ENCODE results near the gene TSHZ3.

The TSHZ3 gene

GRCh38 chr19:31257025-31257424 is 92.2 kb downstream of the TSHZ3 start:
- TF ChIP-seq, protein P1, sequence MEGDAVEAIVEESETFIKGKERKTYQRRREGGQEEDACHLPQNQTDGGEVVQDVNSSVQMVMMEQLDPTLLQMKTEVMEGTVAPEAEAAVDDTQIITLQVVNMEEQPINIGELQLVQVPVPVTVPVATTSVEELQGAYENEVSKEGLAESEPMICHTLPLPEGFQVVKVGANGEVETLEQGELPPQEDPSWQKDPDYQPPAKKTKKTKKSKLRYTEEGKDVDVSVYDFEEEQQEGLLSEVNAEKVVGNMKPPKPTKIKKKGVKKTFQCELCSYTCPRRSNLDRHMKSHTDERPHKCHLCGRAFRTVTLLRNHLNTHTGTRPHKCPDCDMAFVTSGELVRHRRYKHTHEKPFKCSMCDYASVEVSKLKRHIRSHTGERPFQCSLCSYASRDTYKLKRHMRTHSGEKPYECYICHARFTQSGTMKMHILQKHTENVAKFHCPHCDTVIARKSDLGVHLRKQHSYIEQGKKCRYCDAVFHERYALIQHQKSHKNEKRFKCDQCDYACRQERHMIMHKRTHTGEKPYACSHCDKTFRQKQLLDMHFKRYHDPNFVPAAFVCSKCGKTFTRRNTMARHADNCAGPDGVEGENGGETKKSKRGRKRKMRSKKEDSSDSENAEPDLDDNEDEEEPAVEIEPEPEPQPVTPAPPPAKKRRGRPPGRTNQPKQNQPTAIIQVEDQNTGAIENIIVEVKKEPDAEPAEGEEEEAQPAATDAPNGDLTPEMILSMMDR (IDR thresholded peaks at IDR 0.05): no peak
- H3K79me2 ChIP-seq: no peaks in the 10 kb centered on the region
- H3K4me1 ChIP-seq: no peaks in the 10 kb centered on the region
- H3K27ac ChIP-seq: no peak overlapping the region
- H2AFZ ChIP-seq: no peak overlapping the region
- H3K36me3 ChIP-seq (ENCODE audit: control insufficient read depth, insufficient read depth, low read length): no peaks in the 10 kb centered on the region
- H3K4me2 ChIP-seq (ENCODE audit: low read length): no peak overlapping the region
- no peaks in the 10 kb centered on the region for H3K9me3 ChIP-seq (ENCODE audit: control insufficient read depth, low read length)
- H3K27me3 ChIP-seq (ENCODE audit: control insufficient read depth, insufficient read depth, low read length): no peaks in the 10 kb centered on the region
- no peak overlapping the region for H3K9ac ChIP-seq
- H3K4me3 ChIP-seq (ENCODE audit: low read depth, low read length): no peak overlapping the region

GRCh38 chr19:31256593-31256960 is 92.7 kb downstream of the TSHZ3 start:
- no peaks in the 10 kb centered on the region for H3K9me3 ChIP-seq (ENCODE audit: control insufficient read depth, low read length)
- H3K79me2 ChIP-seq: no peaks in the 10 kb centered on the region
- no peak overlapping the region for H2AFZ ChIP-seq
- H3K36me3 ChIP-seq (ENCODE audit: control insufficient read depth, insufficient read depth, low read length): no peaks in the 10 kb centered on the region
- H3K27ac ChIP-seq: no peak overlapping the region
- no peak overlapping the region for H3K4me3 ChIP-seq (ENCODE audit: low read depth, low read length)
- no peaks in the 10 kb centered on the region for H3K4me1 ChIP-seq
- TF ChIP-seq, protein P1 (IDR thresholded peaks at IDR 0.05): no peak
- H3K4me2 ChIP-seq (ENCODE audit: low read length): no peak overlapping the region
- no peak overlapping the region for H3K9ac ChIP-seq
- H3K27me3 ChIP-seq (ENCODE audit: control insufficient read depth, insufficient read depth, low read length): no peaks in the 10 kb centered on the region

DNA sequence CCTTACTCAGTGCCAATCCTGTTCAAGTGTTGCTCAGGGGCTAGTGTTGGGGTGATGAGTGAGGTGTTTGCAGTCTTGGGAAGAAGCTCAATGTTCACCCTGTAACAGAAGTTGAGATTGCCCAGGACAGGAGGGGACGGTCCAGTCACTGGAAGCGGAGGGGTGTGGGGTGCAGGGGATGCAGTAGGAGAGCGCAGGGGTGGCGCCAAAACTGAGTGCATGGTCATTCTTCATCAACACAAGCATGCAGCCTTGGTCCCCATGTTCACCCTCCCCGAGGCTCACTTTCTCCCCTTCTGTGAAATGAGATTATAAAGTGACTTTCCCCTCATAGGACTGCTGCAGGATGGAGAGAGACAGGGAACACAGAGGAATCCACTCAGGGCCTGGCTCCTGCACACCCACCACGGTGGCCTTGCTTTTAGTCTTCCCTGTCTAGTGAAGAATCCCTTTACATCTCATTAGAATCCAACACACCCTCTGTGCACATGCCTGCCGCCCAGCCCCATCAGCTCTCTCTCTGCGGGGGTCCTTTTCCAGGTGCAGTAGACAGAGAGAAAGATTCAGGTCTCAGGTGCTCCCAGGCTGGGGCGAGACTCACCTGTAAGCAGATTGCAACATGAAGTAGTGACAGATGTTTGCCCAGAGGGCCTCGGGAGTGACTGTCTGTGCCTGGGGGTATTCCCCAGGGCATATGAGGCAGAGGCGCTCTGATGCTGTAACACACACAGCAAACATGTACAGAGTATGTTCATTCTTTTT is 93.2 kb downstream of the TSHZ3 start:
- Histone ChIP-seq H3K4me3 (ENCODE audit: low read depth, low read length) (no peak overlapping the region), H3K79me2 (no peaks in the 10 kb centered on the region), H3K4me2 (ENCODE audit: low read length) (no peak overlapping the region), H3K27me3 (ENCODE audit: control insufficient read depth, insufficient read depth, low read length) (no peaks in the 10 kb centered on the region), H3K9ac (no peak overlapping the region), H3K4me1 (no peaks in the 10 kb centered on the region), H3K9me3 (ENCODE audit: control insufficient read depth, low read length) (no peaks in the 10 kb centered on the region), H3K36me3 (ENCODE audit: control insufficient read depth, insufficient read depth, low read length) (no peaks in the 10 kb centered on the region), H3K27ac (no peak overlapping the region), H2AFZ (no peak overlapping the region)
- TF ChIP-seq, protein P1 (IDR thresholded peaks at IDR 0.05): no peak

DNA sequence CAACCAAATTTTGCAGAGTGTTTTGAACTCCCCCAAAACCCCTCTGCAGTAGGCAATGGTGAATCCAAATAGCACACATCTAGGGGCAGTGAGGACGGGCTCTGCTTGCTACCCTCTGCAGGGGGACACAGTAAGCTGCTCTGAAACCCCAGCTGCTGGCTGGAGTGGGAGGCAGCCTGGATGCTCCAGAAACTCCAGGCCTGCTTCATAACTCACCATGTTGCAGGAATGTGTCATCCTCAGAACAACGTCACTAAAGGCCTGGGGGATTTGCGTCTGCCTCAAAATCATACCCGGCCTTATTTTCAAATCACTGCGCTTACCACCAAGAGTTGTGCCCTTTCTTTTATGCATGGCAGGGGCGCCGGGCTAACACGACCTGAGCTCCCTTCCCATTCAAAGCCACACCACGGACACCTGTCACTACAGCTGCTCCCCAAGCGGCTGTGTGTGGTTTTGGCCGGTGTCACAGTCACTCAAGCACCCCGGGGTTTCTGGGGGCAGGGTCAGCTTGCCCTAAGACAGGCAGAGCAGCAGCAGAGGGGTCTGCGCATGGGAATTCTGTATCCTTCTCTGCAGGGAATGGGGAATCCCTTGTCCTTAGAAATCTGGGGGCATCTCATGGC is 93.9 kb downstream of the TSHZ3 start:
- Histone ChIP-seq H3K4me1 (no peaks in the 10 kb centered on the region), H3K36me3 (ENCODE audit: control insufficient read depth, insufficient read depth, low read length) (no peaks in the 10 kb centered on the region), H3K27ac (no peak overlapping the region), H3K9ac (no peak overlapping the region), H3K79me2 (no peaks in the 10 kb centered on the region), H3K27me3 (ENCODE audit: control insufficient read depth, insufficient read depth, low read length) (no peaks in the 10 kb centered on the region), H3K9me3 (ENCODE audit: control insufficient read depth, low read length) (no peaks in the 10 kb centered on the region), H3K4me2 (ENCODE audit: low read length) (no peak overlapping the region), H3K4me3 (ENCODE audit: low read depth, low read length) (no peak overlapping the region), H2AFZ (no peak overlapping the region)
- TF ChIP-seq, protein P1 (IDR thresholded peaks at IDR 0.05): no peak

- Histone ChIP-seq H3K4me2 (ENCODE audit: low read length) (no peak overlapping the region), H3K4me3 (ENCODE audit: low read depth, low read length) (no peak overlapping the region), H3K4me1 (no peaks in the 10 kb centered on the region), H3K9ac (no peak overlapping the region), H3K27ac (no peak overlapping the region), H3K9me3 (ENCODE audit: control insufficient read depth, low read length) (no peaks in the 10 kb centered on the region), H2AFZ (no peak overlapping the region), H3K36me3 (ENCODE audit: control insufficient read depth, insufficient read depth, low read length) (no peaks in the 10 kb centered on the region), H3K27me3 (ENCODE audit: control insufficient read depth, insufficient read depth, low read length) (no peaks in the 10 kb centered on the region), H3K79me2 (no peaks in the 10 kb centered on the region)
- TF ChIP-seq, protein P1 (IDR thresholded peaks at IDR 0.05): no peak
These were observed 94.6 kb downstream of the TSHZ3 start for GRCh38 chr19:31254611-31255010.
